Upper lobe of left lung (tissue), 4 donors: Measurements from ENCODE around the gene SPCS3.

Experiments used
- CTCF ChIP-seq, 6 experiments: fragments of 450-650 bp in 4 of 6; fragments of 200-600 bp in 2 of 6; sonication (generic) in 2 of 6; IDR thresholded peaks; one replicate each; pipeline ENCODE4 v1.5.1; 2016 to 2019; ENCODE audit warnings: antibody characterized with exemption in 6 of 6
- EP300 ChIP-seq, 4 donors: sonication (generic); formaldehyde crosslinking; IDR thresholded peaks; one replicate each; pipeline ENCODE4 v1.5.1; 2017; ENCODE audit warnings: antibody characterized with exemption in 4 of 4, control low read depth in 2 of 4
- POLR2A ChIP-seq, 4 donors: fragments of 450-650 bp; IDR thresholded peaks; one replicate each; pipeline ENCODE4 v1.5.1; 2016 to 2017; ENCODE audit warnings: antibody characterized with exemption in 4 of 4, mild to moderate bottlenecking in 2 of 4
- POLR2AphosphoS5 ChIP-seq, 2 donors: sonication (generic); formaldehyde crosslinking; IDR thresholded peaks; one replicate each; pipeline ENCODE4 v1.5.1; 2017; ENCODE audit warnings: antibody characterized with exemption in 2 of 2

- TF ChIP-seq CTCF (IDR thresholded peaks at IDR 0.05) (no peak), POLR2AphosphoS5 (IDR thresholded peaks at IDR 0.05) (no peak), EP300 (IDR thresholded peaks at IDR 0.05) (no peak), POLR2A (IDR thresholded peaks at IDR 0.05) (no peak)
Observed at GRCh38 chr4:176321589-176321988, 1.8 kb downstream of the SPCS3 start.
